PC-3 (cell line): Measurements from ENCODE around the gene TEKT5. TPM values are rescaled to one million over a fixed set of nuclear protein-coding genes. Genes with fewer than 3 reads are reported as not detected.
A peak's percentile ranks its signal among the peaks of the same experiment; 100 is the strongest.

ENCODE experiments used
- ATAC-seq: fragments of 200-7000 bp; cut with Tn5 transposase; 2 replicates; pipeline ENCODE4 v1.9.1; 2020; ENCODE audit warnings: mild to moderate bottlenecking, moderate library complexity
- BruUV-seq: library from RNA; stranded (reverse); fragments of 400-500 nt; replicated peaks from 2 replicates; lab custom pipeline; 2021; lab: Mats Ljungman, UMichigan
- CTCF ChIA-PET: fragments of 300-600 bp; sonication (Branson Sonifier 250); formaldehyde crosslinking; loops from one replicate; lab custom pipeline; 2022; ENCODE audit warnings: antibody characterized with exemption; lab: Charles Lee
- POLR2A ChIA-PET: fragments of 300-600 bp; sonication (Branson Sonifier 250); formaldehyde crosslinking; loops from one replicate; lab custom pipeline; 2022; ENCODE audit warnings: antibody characterized with exemption; ENCODE audit not compliant: unreplicated experiment; lab: Charles Lee
- DNase-seq: peaks from one replicate; pipeline ENCODE4 v3.0.0-alpha.2; 2015
- H2AFZ ChIP-seq: fragments of 300-600 bp; sonication (generic); 2 replicates; pipeline ENCODE4 v1.6.0; 2016; ENCODE audit warnings: antibody characterized with exemption, low read length
- H3F3A ChIP-seq: fragments of 300-600 bp; sonication (generic); one replicate; pipeline ENCODE4 v1.6.0; 2017; ENCODE audit warnings: antibody characterized with exemption, low read length, control low read depth, mild to moderate bottlenecking; ENCODE audit not compliant: unreplicated experiment
- H3K27ac ChIP-seq: fragments of 300-600 bp; sonication (generic); 2 replicates; pipeline ENCODE4 v1.5.1; 2016; ENCODE audit warnings: mild to moderate bottlenecking, low read length
- H3K27me3 ChIP-seq: fragments of 300-600 bp; sonication (generic); 2 replicates; pipeline ENCODE4 v1.6.1; 2016; ENCODE audit warnings: low read length, mixed read lengths
- H3K36me3 ChIP-seq: fragments of 300-600 bp; sonication (generic); 2 replicates; pipeline ENCODE4 v1.6.1; 2016; ENCODE audit warnings: low read depth, mixed run types, low read length, mixed read lengths
- H3K4me1 ChIP-seq: fragments of 300-600 bp; sonication (generic); 2 replicates; pipeline ENCODE4 v1.5.1; 2016; ENCODE audit warnings: low read length; ENCODE audit not compliant: insufficient read depth
- H3K4me2 ChIP-seq: fragments of 300-600 bp; sonication (generic); 2 replicates; pipeline ENCODE4 v1.6.0; 2016; ENCODE audit warnings: low read length
- H3K4me3 ChIP-seq: fragments of 300-600 bp; sonication (generic); 2 replicates; pipeline ENCODE4 v1.5.1; 2016; ENCODE audit warnings: mild to moderate bottlenecking, low read length, mixed read lengths
- H3K79me2 ChIP-seq: fragments of 300-600 bp; sonication (generic); 2 replicates; pipeline ENCODE4 v1.6.1; 2017; ENCODE audit warnings: low read length, mixed read lengths
- H3K9ac ChIP-seq: fragments of 300-600 bp; sonication (generic); 2 replicates; pipeline ENCODE4 v1.6.0; 2016; ENCODE audit warnings: mild to moderate bottlenecking, low read length
- H3K9me2 ChIP-seq: fragments of 300-600 bp; sonication (generic); replicated peaks from 2 replicates; pipeline ENCODE4 v1.6.1; 2016; ENCODE audit warnings: mixed run types, low read length, mixed read lengths
- H3K9me3 ChIP-seq: fragments of 300-600 bp; sonication (generic); 2 replicates; pipeline ENCODE4 v1.6.1; 2016; ENCODE audit warnings: low read length, mixed read lengths
- H4K20me1 ChIP-seq: fragments of 300-600 bp; sonication (generic); 2 replicates; pipeline ENCODE4 v1.6.1; 2016; ENCODE audit warnings: low read length, mixed read lengths
- CTCF ChIP-seq: fragments of 300-600 bp; sonication (generic); conservative IDR thresholded peaks from 2 replicates; pipeline ENCODE4 v1.5.1; 2017; ENCODE audit warnings: antibody characterized with exemption, low read depth, mild to moderate bottlenecking, low read length
- EZH2 ChIP-seq: fragments of 300-600 bp; sonication (generic); IDR thresholded peaks from one replicate; pipeline ENCODE4 v1.6.1; 2017; ENCODE audit warnings: antibody characterized with exemption, mild to moderate bottlenecking, low read length; ENCODE audit not compliant: unreplicated experiment
- EZH2phosphoT487 ChIP-seq: fragments of 300-600 bp; sonication (generic); IDR thresholded peaks from 2 replicates; pipeline ENCODE4 v1.6.1; 2018; ENCODE audit warnings: mild to moderate bottlenecking, antibody characterized with exemption, low read length, borderline replicate concordance
- intact Hi-C: fragments of 100-400 bp; cut with micrococcal nuclease; formaldehyde crosslinking; loops from 2 replicates; pipeline ENCODE4 v1.9.0; 2023
- total RNA-seq: library from RNA; depleted of rRNA; stranded (reverse); fragments of >200 nt; gene quantifications from 2 replicates; pipeline ENCODE4 v1.2.3, GENCODE V29; 2014

TEKT5 gene
- total RNA-seq, 1 experiment from 2014 or later = not detected

DNA sequence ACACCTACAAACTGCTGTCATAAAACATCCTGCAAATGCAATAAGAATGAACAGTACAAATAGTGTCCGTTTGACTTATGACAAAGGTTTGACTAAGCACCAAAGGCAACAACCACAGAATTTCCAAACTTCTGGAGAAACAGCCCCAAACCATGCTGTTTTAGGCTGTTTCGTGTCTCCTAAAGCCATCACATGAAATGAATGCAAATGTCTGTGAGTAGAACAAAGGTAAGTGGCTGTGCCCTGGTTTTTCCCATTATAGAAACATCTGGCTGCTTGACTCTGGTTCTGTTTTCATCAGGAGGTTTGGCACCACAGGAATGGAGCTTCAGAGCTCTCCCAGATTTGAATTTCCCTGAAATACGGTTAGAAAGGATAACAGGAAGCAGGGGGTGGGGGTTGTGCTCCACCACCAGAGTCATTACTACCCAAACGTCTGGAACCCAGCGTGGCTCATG, 109.7 kb downstream of the TEKT5 start:
- Histone ChIP-seq H3K9ac (peak overlapping the region; percentile 67), H3K4me2 (peak overlapping the region; percentile 72)
- POLR2A ChIA-PET = no interaction called here

DNA sequence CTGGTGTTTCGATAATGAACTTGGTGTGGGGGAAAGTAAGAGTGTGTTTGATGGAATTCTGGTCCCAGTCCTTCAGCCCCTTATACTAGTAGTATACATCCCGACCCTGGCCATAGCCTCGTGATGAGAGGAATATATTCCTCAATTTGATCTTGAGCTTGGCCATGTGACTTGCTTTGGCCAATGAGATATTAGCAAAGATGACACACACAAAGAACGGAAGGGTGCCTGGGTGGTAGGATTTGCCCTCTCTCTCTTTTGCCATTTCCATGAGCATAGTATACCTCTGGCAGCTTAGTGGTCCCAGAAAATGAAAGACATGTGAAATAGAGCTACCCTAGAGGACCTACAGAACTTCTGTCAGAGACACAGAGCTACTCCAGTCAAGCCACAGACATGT, 111.5 kb downstream of the TEKT5 start:
- no peak overlapping the region for H2AFZ ChIP-seq
- no TSS peak for BruUV-seq
- H3K27me3 ChIP-seq = no peaks in the 10 kb centered on the region
- no peak overlapping the region for H3K4me3 ChIP-seq
- H3K36me3 ChIP-seq = no peaks in the 10 kb centered on the region
- ATAC-seq (no peak), DNase-seq (no peak)
- peaks cover 21% of the 10 kb centered on the region for H3K79me2 ChIP-seq
- TF ChIP-seq CTCF = no peak
- no peak for TF ChIP-seq EZH2phosphoT487
- no peak for TF ChIP-seq EZH2
- ChIA-PET POLR2A (no interaction called here), CTCF (no interaction called here)
- no peak overlapping the region for H3K27ac ChIP-seq
- H3K4me2 ChIP-seq = no peak overlapping the region
- no peak overlapping the region for H3K9ac ChIP-seq
- H4K20me1 ChIP-seq = no peaks in the 10 kb centered on the region
- H3F3A ChIP-seq = peaks cover 4% of the 10 kb centered on the region
- no peaks in the 10 kb centered on the region for H3K9me2 ChIP-seq
- H3K4me1 ChIP-seq = peaks cover 44% of the 10 kb centered on the region
- intact Hi-C loops = no loop called here
- no peaks in the 10 kb centered on the region for H3K9me3 ChIP-seq

More for the DNA sequence above, 109.7 kb downstream of the TEKT5 start:
- peaks cover 4% of the 10 kb centered on the region for H3K79me2 ChIP-seq
- ATAC-seq (peak; percentile 55), DNase-seq (peak; percentile 89)
- intact Hi-C loops = loop anchor here (2.0 kb wide), 1 partner anchor 152 kb away; no protein-coding TSS in a partner anchor
- H4K20me1 ChIP-seq = no peaks in the 10 kb centered on the region
- peak overlapping the region; percentile 31 for H2AFZ ChIP-seq
- H3K36me3 ChIP-seq = no peaks in the 10 kb centered on the region
- no peaks in the 10 kb centered on the region for H3K9me2 ChIP-seq
- H3F3A ChIP-seq = peaks cover 4% of the 10 kb centered on the region
- peak overlapping the region; percentile 95 for H3K27ac ChIP-seq
- H3K4me1 ChIP-seq = peaks cover 50% of the 10 kb centered on the region
- CTCF ChIA-PET = no interaction called here
- H3K4me3 ChIP-seq = peak overlapping the region; percentile 7; the same call in 1 of the 2 replicates
- no peaks in the 10 kb centered on the region for H3K27me3 ChIP-seq
- no peaks in the 10 kb centered on the region for H3K9me3 ChIP-seq
- no peak for TF ChIP-seq CTCF
- TF ChIP-seq EZH2phosphoT487 = no peak
- TF ChIP-seq EZH2 = no peak
- no TSS peak for BruUV-seq

- Histone ChIP-seq H3F3A (peaks cover 4% of the 10 kb centered on the region), H3K4me1 (peaks cover 54% of the 10 kb centered on the region), H3K27me3 (no peaks in the 10 kb centered on the region), H4K20me1 (peaks cover 5% of the 10 kb centered on the region; the same call in 1 of the 2 replicates), H3K36me3 (no peaks in the 10 kb centered on the region), H2AFZ (no peak overlapping the region), H3K9me3 (no peaks in the 10 kb centered on the region), H3K9me2 (no peaks in the 10 kb centered on the region), H3K27ac (no peak overlapping the region), H3K9ac (no peak overlapping the region), H3K79me2 (peaks cover 38% of the 10 kb centered on the region), H3K4me2 (no peak overlapping the region; the same call in 1 of the 2 replicates), H3K4me3 (no peak overlapping the region)
- intact Hi-C loops = no loop called here
- BruUV-seq = no TSS peak
- ChIA-PET POLR2A (no interaction called here), CTCF (interaction anchor here (0.6 kb wide), 2 partner anchors 151 to 1711 kb away, joined by 3 read pairs; no protein-coding TSS in a partner anchor)
- ATAC-seq = no peak
- DNase-seq = no peak
- TF ChIP-seq CTCF (no peak), EZH2phosphoT487 (no peak), EZH2 (no peak)
Observed at GRCh38 chr16:10581507-10581906, 113.2 kb downstream of the TEKT5 start.
